B cell (primary cell): Measurements from ENCODE around the gene CDK18. TPM values are rescaled to one million over a fixed set of nuclear protein-coding genes. Genes with fewer than 3 reads are reported as not detected.
A peak's percentile ranks its signal among the peaks of the same experiment; 100 is the strongest.

Experiments used
- ATAC-seq: fragments of 200-7000 bp; cut with Tn5 transposase; one replicate; pipeline ENCODE4 v1.10.0; 2021; ENCODE audit warnings: low read depth, mild to moderate bottlenecking, moderate number of reproducible peaks, moderate library complexity
- CTCF ChIA-PET: fragments of 350-600 bp; sonication (Branson Sonifier 250); formaldehyde crosslinking; loops from one replicate; lab custom pipeline; 2021; ENCODE audit warnings: antibody characterized with exemption, inconsistent platforms; lab: Charles Lee
- POLR2A ChIA-PET: fragments of 350-600 bp; sonication (Branson Sonifier 250); formaldehyde crosslinking; loops from one replicate; lab custom pipeline; 2021; ENCODE audit warnings: antibody characterized with exemption; lab: Charles Lee
- DNase-seq: peaks from one replicate; pipeline ENCODE4 v3.0.0; 2013
- H2AFZ ChIP-seq: 2 replicates; pipeline ENCODE4 v1.6.1; 2012; ENCODE audit warnings: mild to moderate bottlenecking, low read depth, low read length; ENCODE audit not compliant: insufficient read depth, poor library complexity, severe bottlenecking
- H3K27ac ChIP-seq, 2 donors: 1 replicate in 1 of 2; 2 replicates in 1 of 2; pipeline ENCODE4 v1.5.1; 2012 to 2013; ENCODE audit warnings: low read length in 2 of 2, mild to moderate bottlenecking in 2 of 2, moderate library complexity in 1 of 2
- H3K27me3 ChIP-seq, 4 experiments: fragments of 200-600 bp in 1 of 4; sonication (generic) in 1 of 4; replicated peaks in 1 of 4; 1 replicate in 2 of 4; 2 replicates in 2 of 4; pipeline versions ENCODE4 v1.6.1 to v1.7.0; 2013 to 2016; ENCODE audit warnings: low read length in 3 of 4, mild to moderate bottlenecking in 2 of 4, mixed read lengths in 1 of 4, moderate library complexity in 1 of 4; ENCODE audit not compliant: insufficient read depth in 4 of 4, control insufficient read depth in 3 of 4; ENCODE audit errors: control extremely low read depth in 1 of 4
- H3K36me3 ChIP-seq, 2 experiments: replicated peaks in 1 of 2; 1 replicate in 1 of 2; 2 replicates in 1 of 2; pipeline versions ENCODE4 v1.6.1 to v1.7.1; 2013; ENCODE audit warnings: low read length in 1 of 2; ENCODE audit not compliant: insufficient read depth in 2 of 2, control insufficient read depth in 1 of 2; ENCODE audit errors: control extremely low read depth in 1 of 2, extremely low read depth in 1 of 2
- H3K4me1 ChIP-seq, 2 donors: fragments of 200-600 bp in 1 of 2; sonication (generic) in 1 of 2; 1 replicate in 1 of 2; 2 replicates in 1 of 2; pipeline versions ENCODE4 v1.5.1 to v1.6.1; 2013 to 2017; ENCODE audit warnings: low read length in 2 of 2; ENCODE audit not compliant: control insufficient read depth in 2 of 2, insufficient read depth in 2 of 2
- H3K4me2 ChIP-seq: replicated peaks from 2 replicates; pipeline ENCODE3; 2012; ENCODE audit warnings: mild to moderate bottlenecking, low read depth, low read length; ENCODE audit not compliant: poor library complexity, severe bottlenecking
- H3K4me3 ChIP-seq, 5 experiments: fragments of 200-600 bp in 1 of 5; sonication (generic) in 1 of 5; 1 replicate in 3 of 5; 2 replicates in 2 of 5; pipeline versions ENCODE4 v1.5.1 to v1.7.0; 2011 to 2016; ENCODE audit warnings: low read length in 4 of 5, mild to moderate bottlenecking in 4 of 5, low read depth in 2 of 5, control low read depth in 1 of 5, moderate library complexity in 1 of 5; ENCODE audit not compliant: insufficient read depth in 1 of 5; ENCODE audit errors: control extremely low read depth in 1 of 5, extremely low read depth in 1 of 5
- H3K79me2 ChIP-seq: fragments of 200-600 bp; sonication (generic); one replicate; pipeline ENCODE4 v1.6.0; 2016; ENCODE audit warnings: low read length; ENCODE audit not compliant: control insufficient read depth, insufficient read depth
- H3K9ac ChIP-seq: fragments of 200-600 bp; sonication (generic); 2 replicates; pipeline ENCODE4 v1.6.1; 2017; ENCODE audit warnings: mild to moderate bottlenecking, low read length, moderate library complexity
- H3K9me3 ChIP-seq, 3 donors: one replicate each; pipeline versions ENCODE4 v1.6.1 to v1.7.1; 2013; ENCODE audit warnings: low read length in 2 of 3; ENCODE audit not compliant: control insufficient read depth in 2 of 3, insufficient read depth in 1 of 3; ENCODE audit errors: control extremely low read depth in 1 of 3
- H4K20me1 ChIP-seq: 2 replicates; pipeline ENCODE4 v1.6.0; 2012; ENCODE audit warnings: mild to moderate bottlenecking, low read length; ENCODE audit not compliant: insufficient read depth, control insufficient read depth, poor library complexity, severe bottlenecking
- H3K27ac Mint-ChIP-seq: one replicate; pipeline ENCODE4 v1.8.0; 2021; ENCODE audit warnings: mixed read lengths
- H3K27me3 Mint-ChIP-seq: one replicate; pipeline ENCODE4 v1.8.0; 2021; ENCODE audit warnings: mixed read lengths
- H3K4me1 Mint-ChIP-seq: one replicate; pipeline ENCODE4 v1.8.0; 2021; ENCODE audit warnings: mixed read lengths
- H3K4me3 Mint-ChIP-seq: one replicate; pipeline ENCODE4 v1.8.0; 2021; ENCODE audit warnings: mixed read lengths
- H3K9me3 Mint-ChIP-seq: one replicate; pipeline ENCODE4 v1.8.0; 2022; ENCODE audit warnings: mixed read lengths; ENCODE audit not compliant: insufficient read depth
- CTCF ChIP-seq: fragments of 200-600 bp; IDR thresholded peaks from one replicate; pipeline ENCODE4 v1.8.0; 2022; ENCODE audit warnings: antibody characterized with exemption, mild to moderate bottlenecking
- EZH2 ChIP-seq: IDR thresholded peaks from 2 replicates; pipeline ENCODE4 v1.6.1; 2012; ENCODE audit warnings: borderline replicate concordance, low read depth, mild to moderate bottlenecking, moderate library complexity, low read length; ENCODE audit not compliant: insufficient read depth, poor library complexity, severe bottlenecking
- WGBS: methylation state at CpG from one replicate; pipeline ENCODE4 v1.1.5; 2013; ENCODE audit warnings: missing lambda C conversion rate; ENCODE audit not compliant: insufficient coverage; 5-methylcytosine and 5-hydroxymethylcytosine counted together
- intact Hi-C: fragments of 100-400 bp; cut with micrococcal nuclease; formaldehyde crosslinking; loops from one replicate; pipeline ENCODE4 v1.10.0; 2022
- polyA plus RNA-seq: library from polyadenylated mRNA; depleted of rRNA; stranded (reverse); fragments of >200 nt; gene quantifications from 2 replicates; pipeline ENCODE4 v1.2.3, GENCODE V29; 2012
- total RNA-seq, 2 donors: library from RNA; stranded (reverse); fragments of 120-200 nt in 1 of 2; gene quantifications; 1 replicate in 1 of 2; 2 replicates in 1 of 2; pipeline versions ENCODE4 v1.2.3 to v1.2.4, GENCODE V29; 2013 to 2022

CDK18 gene
- total and polyA plus RNA-seq, 2 donors (not counting 1 experiment from before 2014, with no cell fraction given) = 3.8 to 4.7 TPM

GRCh38 chr1:205561501-205562203, 57.2 kb downstream of the CDK18 start:
- H3K4me2 ChIP-seq = no peak overlapping the region
- Mint-ChIP-seq H3K4me1 (no peaks in the 10 kb centered on the region), H3K4me3 (no peak overlapping the region), H3K9me3 (peaks cover 11% of the 10 kb centered on the region), H3K27me3 (peaks cover 28% of the 10 kb centered on the region), H3K27ac (no peak overlapping the region)
- no peak overlapping the region for H3K27ac ChIP-seq
- no CpG with 5 or more reads among the region's 1 CpG for WGBS
- H2AFZ ChIP-seq = no peak overlapping the region
- CTCF ChIA-PET = interaction anchor here (0.6 to 1.6 kb wide), 4 partner anchors 29 to 76 kb away, joined by 3 to 5 read pairs (median 4); no protein-coding TSS in a partner anchor
- POLR2A ChIA-PET = no interaction called here
- no peaks in the 10 kb centered on the region for H4K20me1 ChIP-seq
- no peak overlapping the region for H3K9ac ChIP-seq
- TF ChIP-seq CTCF (no peak), EZH2 (no peak)
- H3K9me3 ChIP-seq = peaks cover 6 to 15% (median 9%) of the 10 kb centered on the region in 3 donors
- H3K4me1 ChIP-seq = no peaks in the 10 kb centered on the region
- no peak overlapping the region for H3K4me3 ChIP-seq
- intact Hi-C loops = no loop called here
- DNase-seq = peak; percentile 32
- H3K27me3 ChIP-seq = peaks cover 0 to 10% (median 0%) of the 10 kb centered on the region in 4 experiments
- no peaks in the 10 kb centered on the region for H3K79me2 ChIP-seq
- ATAC-seq = no peak
- no peaks in the 10 kb centered on the region for H3K36me3 ChIP-seq

GRCh38 chr1:205563927-205564441, 59.5 kb downstream of the CDK18 start:
- Histone ChIP-seq H3K27ac (no peak overlapping the region), H3K36me3 (no peaks in the 10 kb centered on the region), H3K9ac (no peak overlapping the region), H3K4me3 (no peak overlapping the region), H4K20me1 (no peaks in the 10 kb centered on the region), H3K27me3 (peaks cover 0 to 27% (median 14%) of the 10 kb centered on the region in 4 experiments), H3K4me2 (no peak overlapping the region), H3K9me3 (peaks cover 6 to 15% (median 9%) of the 10 kb centered on the region in 3 donors), H2AFZ (no peak overlapping the region), H3K79me2 (no peaks in the 10 kb centered on the region), H3K4me1 (peaks cover 6% of the 10 kb centered on the region in 2 donors)
- WGBS = 100% methylated on average over 1 of the region's 5 CpGs
- no peak overlapping the region for H3K27ac Mint-ChIP-seq
- ATAC-seq (no peak), DNase-seq (no peak)
- peaks cover 4% of the 10 kb centered on the region for H3K4me1 Mint-ChIP-seq
- no peak overlapping the region for H3K4me3 Mint-ChIP-seq
- no peak for TF ChIP-seq CTCF
- TF ChIP-seq EZH2 = no peak
- H3K27me3 Mint-ChIP-seq = peaks cover 31% of the 10 kb centered on the region
- intact Hi-C loops = no loop called here
- ChIA-PET POLR2A (no interaction called here), CTCF (no interaction called here)
- H3K9me3 Mint-ChIP-seq = peaks cover 11% of the 10 kb centered on the region
